GM19372 (cell line): Measurements from ENCODE around the gene MASP1.
"Not testable (repeated sequence)": the region's sequence is repeated elsewhere in the genome, so short reads cannot be mapped to it uniquely, and the experiment has no call there.

Experiments
- ATAC-seq: cut with Tn5 transposase; IDR thresholded peaks from one replicate; pipeline ENCODE4 v1.9.1; 2021; ENCODE audit warnings: mild to moderate bottlenecking, low read depth, moderate library complexity; ENCODE audit not compliant: unreplicated experiment

MASP1 gene

GRCh38 chr3:187267306-187267705, 24.2 kb downstream of the MASP1 start:
- no peak for ATAC-seq

- ATAC-seq: no peak
Observed at GRCh38 chr3:187266691-187267090, 24.8 kb downstream of the MASP1 start.

GRCh38 chr3:187265461-187265955, 26.0 kb downstream of the MASP1 start:
- no peak for ATAC-seq

DNA sequence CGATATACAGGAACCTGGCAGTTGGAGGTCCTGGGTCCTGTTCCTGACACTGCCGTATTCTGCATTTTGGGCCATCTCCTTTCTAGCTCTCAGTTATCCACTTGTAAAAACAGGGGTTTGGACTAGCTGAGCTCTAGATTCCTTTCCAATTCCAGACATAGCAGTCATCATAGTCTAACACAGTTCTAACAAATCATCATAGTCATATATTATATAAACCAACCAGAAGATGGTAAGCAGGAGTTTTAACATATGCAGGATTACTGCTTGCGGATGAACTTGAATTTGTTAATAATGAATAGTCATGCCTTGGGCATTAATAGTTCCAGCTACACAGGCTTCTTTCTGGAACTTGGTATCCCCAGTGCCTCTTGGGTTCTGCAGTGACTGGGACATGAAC, 26.6 kb downstream of the MASP1 start:
- no peak for ATAC-seq

DNA sequence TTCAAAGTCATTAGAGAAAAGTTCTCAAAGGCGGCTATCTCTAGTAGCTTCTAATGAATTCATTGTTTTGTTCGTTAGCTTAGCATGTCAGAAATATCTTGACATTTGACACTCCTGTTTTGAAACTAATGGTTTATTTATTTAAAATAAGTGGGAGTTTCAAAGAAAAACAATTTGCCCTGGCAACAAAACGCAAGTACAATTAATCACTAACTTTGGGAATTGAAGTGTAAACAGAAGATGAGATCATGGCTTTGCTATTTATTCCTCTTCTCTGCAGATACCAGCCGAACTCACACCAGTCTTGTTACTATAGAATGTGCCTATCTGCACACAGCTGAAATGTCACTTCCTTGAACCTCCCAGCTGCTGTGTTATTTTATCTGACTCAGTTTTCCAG, 27.5 kb downstream of the MASP1 start:
- no peak for ATAC-seq

DNA sequence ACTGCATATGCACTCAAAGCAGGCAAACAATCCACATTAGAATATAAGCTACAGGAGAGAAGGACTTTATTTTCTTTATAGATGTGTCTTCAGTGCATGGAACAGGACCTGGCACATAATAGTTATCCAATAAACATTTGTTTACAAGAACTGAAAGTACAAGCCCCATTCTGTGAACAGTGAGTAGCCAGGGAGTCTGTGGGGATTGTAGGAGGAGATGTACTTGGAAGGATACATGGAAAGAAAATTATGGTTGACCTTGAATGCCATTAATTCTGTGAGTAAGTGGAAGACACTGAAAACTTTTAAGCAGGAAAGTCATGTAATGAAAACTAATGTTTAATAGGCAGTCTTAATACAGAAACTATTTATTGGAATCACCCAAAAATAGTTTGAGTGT, 28.3 kb downstream of the MASP1 start:
- no peak for ATAC-seq

GRCh38 chr3:187262360-187262759, 29.2 kb downstream of the MASP1 start:
- ATAC-seq: no peak

DNA sequence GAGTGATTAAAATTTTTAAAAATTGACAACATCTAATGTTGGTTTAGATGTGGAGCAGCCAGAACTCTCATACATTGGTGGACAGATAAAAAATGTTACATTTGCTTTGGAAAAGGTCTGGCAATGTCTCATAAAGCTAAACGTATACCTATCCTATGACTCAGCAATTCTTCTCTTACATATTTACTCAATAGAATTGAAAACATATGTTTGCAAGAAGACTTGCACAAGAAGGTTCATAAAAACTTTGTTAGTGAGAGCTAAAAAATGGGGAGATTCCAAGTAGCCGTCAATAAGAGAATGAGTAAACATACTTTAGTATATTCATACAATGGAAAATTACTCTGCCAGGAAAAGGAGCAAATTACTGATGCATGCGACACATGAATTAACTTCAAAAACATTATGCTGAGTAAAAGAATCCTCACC, 30.0 kb downstream of the MASP1 start:
- no peak for ATAC-seq

GRCh38 chr3:187259171-187259570, 32.4 kb downstream of the MASP1 start:
- no peak for ATAC-seq

DNA sequence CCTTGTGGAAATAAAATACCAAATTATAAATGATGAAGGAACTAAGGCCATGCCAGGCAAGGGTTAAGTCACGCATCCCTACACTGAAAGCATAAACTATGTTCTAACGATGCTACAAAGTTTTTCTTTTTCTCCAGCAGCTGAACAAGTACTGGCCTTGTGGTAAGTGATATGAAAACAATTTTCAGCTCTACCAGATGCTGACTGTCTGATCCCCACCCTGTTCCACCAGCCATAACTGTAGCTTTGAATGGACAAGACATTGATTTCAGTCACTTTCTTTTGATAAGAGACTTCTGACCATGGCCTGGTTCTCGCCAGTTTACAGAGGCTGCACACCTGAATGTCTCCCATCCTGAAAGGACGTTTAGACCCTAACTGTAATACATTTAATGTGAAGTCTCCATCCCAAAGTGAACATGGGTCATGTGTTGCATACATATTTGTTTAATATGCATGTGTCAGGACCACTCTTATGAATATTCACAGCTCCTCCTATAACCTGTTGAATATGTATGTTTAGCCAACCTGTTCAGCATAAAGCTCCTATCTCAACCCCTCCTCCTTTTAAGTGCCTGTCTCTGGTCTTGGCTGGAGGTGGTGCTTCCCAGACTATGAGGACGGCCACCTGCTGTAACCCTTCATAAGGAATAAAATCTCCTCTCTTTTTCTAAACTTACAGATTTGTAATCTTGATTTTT, 33.4 kb downstream of the MASP1 start:
- ATAC-seq: no peak

GRCh38 chr3:187257471-187257870, 34.1 kb downstream of the MASP1 start:
- no peak for ATAC-seq

DNA sequence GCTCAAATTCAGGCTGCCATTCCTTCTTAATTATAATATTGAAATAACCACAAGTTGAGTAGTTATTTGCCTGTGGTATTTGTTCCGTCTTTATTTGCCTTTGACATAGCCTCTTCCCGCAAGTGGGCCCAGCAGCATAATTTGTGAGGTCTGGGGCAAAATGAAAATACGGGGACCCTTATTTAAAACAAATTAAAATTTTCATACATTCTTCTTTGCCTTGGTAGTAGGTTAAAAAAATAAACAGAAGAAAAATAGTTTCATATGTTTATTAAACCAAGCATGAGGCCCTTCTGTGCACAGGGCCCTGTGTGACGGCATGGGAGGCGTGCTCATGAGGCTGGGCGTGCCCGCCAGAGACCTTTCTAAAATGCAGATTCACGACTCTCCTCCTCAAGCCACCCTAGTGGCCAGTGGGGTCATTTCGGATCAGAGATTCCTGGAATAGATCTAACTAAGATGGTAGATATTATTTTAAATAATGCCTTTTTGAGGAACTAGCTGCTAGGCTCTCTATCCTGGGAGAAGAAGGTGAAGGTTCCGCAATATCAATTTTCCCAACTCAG, 35.4 kb downstream of the MASP1 start:
- ATAC-seq: no peak

DNA sequence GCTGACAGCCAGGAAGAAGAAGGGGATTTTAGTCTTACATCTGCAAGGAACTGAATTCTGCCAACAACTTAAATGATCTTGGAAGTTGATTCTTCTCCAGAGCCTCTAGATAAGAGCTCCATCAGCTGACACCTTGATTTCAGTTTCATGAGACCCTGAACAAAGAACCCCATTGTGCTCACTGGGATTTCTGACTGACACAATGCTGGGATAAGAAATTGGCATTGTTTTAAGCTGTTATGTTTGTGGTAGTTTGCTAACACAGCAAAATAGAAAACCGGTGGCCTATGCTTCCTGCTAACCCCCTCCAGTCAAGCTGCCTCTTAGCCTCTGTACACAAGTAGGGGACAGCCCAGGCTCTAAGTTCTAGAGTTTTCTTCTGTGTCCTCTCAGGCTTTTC, 36.2 kb downstream of the MASP1 start:
- ATAC-seq: no peak

- ATAC-seq: no peak
Observed at GRCh38 chr3:187252311-187252710, 39.2 kb downstream of the MASP1 start.

DNA sequence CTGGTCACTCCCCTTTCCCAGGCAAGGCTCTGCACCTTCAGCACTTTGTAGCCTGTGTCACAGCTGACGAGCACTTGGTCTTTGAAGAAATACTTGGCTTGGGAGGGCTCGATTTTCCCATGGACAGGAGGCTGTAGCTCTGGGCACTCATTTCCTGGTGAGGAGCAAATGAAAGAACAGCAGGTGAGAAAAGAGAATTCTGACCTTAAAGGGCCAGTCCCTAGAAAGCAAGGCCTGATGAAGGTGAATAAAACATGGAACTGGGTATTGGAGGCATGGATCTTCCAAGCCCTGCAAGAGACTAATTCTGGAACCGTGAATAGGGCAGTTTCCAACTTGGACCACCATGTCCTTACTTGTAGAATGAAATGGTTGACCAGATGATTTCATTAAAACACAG, 39.9 kb downstream of the MASP1 start:
- ATAC-seq: no peak

- no peak for ATAC-seq
Observed at GRCh38 chr3:187247398-187247797, 44.1 kb downstream of the MASP1 start.

- no peak for ATAC-seq
Observed at GRCh38 chr3:187243933-187244524, 47.5 kb downstream of the MASP1 start.

DNA sequence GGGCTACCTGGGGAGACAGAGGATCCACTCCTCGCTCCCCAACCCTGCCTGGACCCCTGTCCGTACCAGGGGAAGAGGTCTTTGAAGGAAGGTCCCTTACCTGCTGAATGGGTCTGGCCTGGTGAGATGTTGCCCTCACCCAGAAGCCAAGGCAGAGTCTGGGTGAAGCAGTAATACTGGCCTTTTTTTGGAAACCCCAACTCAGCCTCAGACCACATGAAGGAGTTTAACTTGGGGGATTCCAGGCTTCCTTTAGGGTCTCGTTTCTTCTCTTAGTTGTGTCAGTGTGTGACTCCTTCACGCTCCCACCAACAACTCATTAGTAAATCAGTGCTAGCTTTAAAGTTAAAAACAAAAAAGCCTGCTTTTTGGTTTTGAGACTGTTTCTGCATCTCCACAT, 48.6 kb downstream of the MASP1 start:
- no peak for ATAC-seq

DNA sequence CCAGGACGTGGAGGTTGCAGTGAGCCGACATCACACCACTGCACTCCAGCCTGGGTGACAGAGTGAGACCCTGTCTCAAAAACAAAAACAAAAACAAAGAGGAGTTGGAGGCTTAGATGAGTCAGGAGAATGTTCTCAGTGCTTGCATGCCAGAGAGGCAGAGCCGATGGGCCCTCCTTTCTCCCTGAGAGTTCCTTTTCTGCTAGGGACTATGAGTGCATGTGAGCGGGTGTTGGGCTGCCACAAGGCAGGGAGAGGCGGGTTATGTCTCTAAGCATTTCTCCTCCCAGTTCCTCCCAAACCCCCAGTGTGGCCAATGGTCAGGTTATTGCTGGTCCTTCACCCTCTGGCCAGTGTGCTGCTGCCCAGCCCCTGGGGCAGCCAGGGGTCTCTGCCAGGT, 49.1 kb downstream of the MASP1 start:
- no peak for ATAC-seq

DNA sequence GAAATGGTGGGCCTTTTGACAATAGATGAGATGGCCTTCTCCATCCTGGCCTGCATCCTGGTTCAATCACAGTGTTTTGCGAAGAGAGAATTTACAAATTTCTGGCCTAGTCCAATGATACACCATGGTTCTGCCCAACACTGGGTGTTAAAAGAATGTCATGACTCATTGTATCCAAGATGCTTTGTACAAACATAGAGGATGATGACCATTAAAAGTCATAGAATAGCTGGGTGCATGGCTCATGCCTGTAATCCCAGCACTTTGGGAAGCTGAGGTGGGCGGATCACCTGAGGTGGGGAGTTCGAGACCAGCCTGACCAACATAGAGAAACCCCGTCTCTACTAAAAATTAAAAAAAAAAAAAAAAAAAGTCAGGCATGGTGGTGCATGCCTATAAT, 52.7 kb downstream of the MASP1 start:
- not testable (repeated sequence) for ATAC-seq

- no peak for ATAC-seq
Observed at GRCh38 chr3:187238239-187238638, 53.3 kb downstream of the MASP1 start.

- ATAC-seq: no peak
Observed at GRCh38 chr3:187237741-187238140, 53.8 kb downstream of the MASP1 start.
